ENCODE data around the gene MYORG.

MYORG gene

DNA sequence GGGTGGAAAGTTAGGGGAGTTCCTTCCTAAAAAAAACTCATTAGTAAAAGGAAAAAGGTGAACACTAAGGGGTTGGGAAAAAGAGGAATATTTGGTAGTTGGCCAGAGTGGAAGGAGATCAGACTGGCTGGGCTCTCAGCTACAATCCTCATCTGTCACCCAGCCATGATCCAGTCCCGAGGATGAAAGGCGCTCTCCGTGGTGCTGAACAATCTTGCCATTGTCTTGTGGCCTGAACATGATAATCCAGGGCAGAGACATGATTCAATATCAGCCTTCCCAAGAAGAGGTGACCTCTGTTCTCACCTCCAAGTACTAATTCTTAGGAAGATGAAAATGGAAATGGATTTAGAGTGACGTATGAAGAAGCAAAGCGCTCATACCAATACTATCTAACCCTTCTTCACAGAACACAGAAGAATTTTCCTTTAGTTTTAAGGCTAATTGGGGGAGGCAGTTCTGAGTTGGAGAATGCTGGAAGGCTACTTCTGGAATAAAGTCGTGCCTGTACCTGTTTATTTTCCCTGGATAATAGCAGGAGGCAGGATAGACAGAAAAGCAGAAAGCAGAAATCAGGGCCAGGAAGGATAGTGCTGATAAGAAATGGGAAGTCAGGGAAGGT is 36.6 kb upstream of the MYORG start:
- Histone ChIP-seq H3K9ac (ENCODE audit: low read length) (no peak overlapping the region), H3K4me1 (ENCODE audit: low read length) (no peaks in the 10 kb centered on the region), H2AFZ (ENCODE audit: low read length) (no peak overlapping the region), H3F3A (ENCODE audit: insufficient read depth, low read length) (no peaks in the 10 kb centered on the region), H3K9me3 (replicated peaks; ENCODE audit: insufficient read depth, low read length) (no peaks in the 10 kb centered on the region), H3K27ac (ENCODE audit: low read length) (no peak overlapping the region), H3K4me3 (ENCODE audit: low read length) (no peak overlapping the region), H4K20me1 (ENCODE audit: insufficient read depth, low read length) (no peaks in the 10 kb centered on the region), H3K9me2 (replicated peaks; ENCODE audit: insufficient read depth, low read length) (no peaks in the 10 kb centered on the region), H3K4me2 (ENCODE audit: low read depth, low read length) (no peak overlapping the region), H3K36me3 (replicated peaks; ENCODE audit: insufficient read depth, low read length) (no peaks in the 10 kb centered on the region), H3K27me3 (replicated peaks; ENCODE audit: insufficient read depth, low read length) (no peaks in the 10 kb centered on the region), H3K79me2 (ENCODE audit: low read length) (no peaks in the 10 kb centered on the region)
- TF ChIP-seq EZH2phosphoT487 (IDR thresholded peaks at IDR 0.05; ENCODE audit: low read length) = no peak
- no peak for TF ChIP-seq EZH2 (optimal IDR thresholded peaks at IDR 0.05; ENCODE audit: low read depth, low read length)
- TF ChIP-seq, protein P1, sequence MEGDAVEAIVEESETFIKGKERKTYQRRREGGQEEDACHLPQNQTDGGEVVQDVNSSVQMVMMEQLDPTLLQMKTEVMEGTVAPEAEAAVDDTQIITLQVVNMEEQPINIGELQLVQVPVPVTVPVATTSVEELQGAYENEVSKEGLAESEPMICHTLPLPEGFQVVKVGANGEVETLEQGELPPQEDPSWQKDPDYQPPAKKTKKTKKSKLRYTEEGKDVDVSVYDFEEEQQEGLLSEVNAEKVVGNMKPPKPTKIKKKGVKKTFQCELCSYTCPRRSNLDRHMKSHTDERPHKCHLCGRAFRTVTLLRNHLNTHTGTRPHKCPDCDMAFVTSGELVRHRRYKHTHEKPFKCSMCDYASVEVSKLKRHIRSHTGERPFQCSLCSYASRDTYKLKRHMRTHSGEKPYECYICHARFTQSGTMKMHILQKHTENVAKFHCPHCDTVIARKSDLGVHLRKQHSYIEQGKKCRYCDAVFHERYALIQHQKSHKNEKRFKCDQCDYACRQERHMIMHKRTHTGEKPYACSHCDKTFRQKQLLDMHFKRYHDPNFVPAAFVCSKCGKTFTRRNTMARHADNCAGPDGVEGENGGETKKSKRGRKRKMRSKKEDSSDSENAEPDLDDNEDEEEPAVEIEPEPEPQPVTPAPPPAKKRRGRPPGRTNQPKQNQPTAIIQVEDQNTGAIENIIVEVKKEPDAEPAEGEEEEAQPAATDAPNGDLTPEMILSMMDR (IDR thresholded peaks at IDR 0.05; ENCODE audit: low read length) = no peak
- DNase-seq = peak; percentile 58

- H3K27me3 ChIP-seq (replicated peaks; ENCODE audit: insufficient read depth, low read length) = no peaks in the 10 kb centered on the region
- TF ChIP-seq, protein P1 (IDR thresholded peaks at IDR 0.05; ENCODE audit: low read length) = no peak
- TF ChIP-seq EZH2phosphoT487 (IDR thresholded peaks at IDR 0.05; ENCODE audit: low read length) (no peak), EZH2 (optimal IDR thresholded peaks at IDR 0.05; ENCODE audit: low read depth, low read length) (no peak)
- H3K9me3 ChIP-seq (replicated peaks; ENCODE audit: insufficient read depth, low read length) = no peaks in the 10 kb centered on the region
- no peaks in the 10 kb centered on the region for H4K20me1 ChIP-seq (ENCODE audit: insufficient read depth, low read length)
- H3K4me3 ChIP-seq (ENCODE audit: low read length) = no peak overlapping the region
- no peaks in the 10 kb centered on the region for H3K79me2 ChIP-seq (ENCODE audit: low read length)
- no peaks in the 10 kb centered on the region for H3F3A ChIP-seq (ENCODE audit: insufficient read depth, low read length)
- H3K4me1 ChIP-seq (ENCODE audit: low read length) = no peaks in the 10 kb centered on the region
- no peaks in the 10 kb centered on the region for H3K9me2 ChIP-seq (replicated peaks; ENCODE audit: insufficient read depth, low read length)
- H3K4me2 ChIP-seq (ENCODE audit: low read depth, low read length) = no peak overlapping the region
- H3K36me3 ChIP-seq (replicated peaks; ENCODE audit: insufficient read depth, low read length) = no peaks in the 10 kb centered on the region
- no peak overlapping the region for H3K9ac ChIP-seq (ENCODE audit: low read length)
- DNase-seq = no peak
- no peak overlapping the region for H2AFZ ChIP-seq (ENCODE audit: low read length)
- no peak overlapping the region for H3K27ac ChIP-seq (ENCODE audit: low read length)
Measured at GRCh38 chr9:34412336-34412735, 35.6 kb upstream of the MYORG start.

- no peak overlapping the region for H3K27ac ChIP-seq (ENCODE audit: low read length)
- TF ChIP-seq EZH2phosphoT487 (IDR thresholded peaks at IDR 0.05; ENCODE audit: low read length) (no peak), EZH2 (optimal IDR thresholded peaks at IDR 0.05; ENCODE audit: low read depth, low read length) (no peak)
- TF ChIP-seq, protein P1 (IDR thresholded peaks at IDR 0.05; ENCODE audit: low read length) = no peak
- no peak overlapping the region for H3K4me2 ChIP-seq (ENCODE audit: low read depth, low read length)
- no peaks in the 10 kb centered on the region for H3K27me3 ChIP-seq (replicated peaks; ENCODE audit: insufficient read depth, low read length)
- no peak overlapping the region for H3K9ac ChIP-seq (ENCODE audit: low read length)
- no peaks in the 10 kb centered on the region for H3K9me2 ChIP-seq (replicated peaks; ENCODE audit: insufficient read depth, low read length)
- H2AFZ ChIP-seq (ENCODE audit: low read length) = no peak overlapping the region
- H3K4me3 ChIP-seq (ENCODE audit: low read length) = no peak overlapping the region
- H4K20me1 ChIP-seq (ENCODE audit: insufficient read depth, low read length) = no peaks in the 10 kb centered on the region
- no peaks in the 10 kb centered on the region for H3F3A ChIP-seq (ENCODE audit: insufficient read depth, low read length)
- DNase-seq = no peak
- no peaks in the 10 kb centered on the region for H3K9me3 ChIP-seq (replicated peaks; ENCODE audit: insufficient read depth, low read length)
- H3K79me2 ChIP-seq (ENCODE audit: low read length) = no peaks in the 10 kb centered on the region
- no peaks in the 10 kb centered on the region for H3K36me3 ChIP-seq (replicated peaks; ENCODE audit: insufficient read depth, low read length)
- H3K4me1 ChIP-seq (ENCODE audit: low read length) = no peaks in the 10 kb centered on the region
Measured at GRCh38 chr9:34409154-34409553, 32.5 kb upstream of the MYORG start.

Data from MM.1S (cell line).